ENCODE measurements around the gene ZBTB48.

- TF ChIP-seq CTCF (IDR thresholded peaks at IDR 0.05; ENCODE audit: low read depth, low read length, missing input control) (no peak), EGR1 (IDR thresholded peaks at IDR 0.05; ENCODE audit: low read depth in 2 of 2) (no peak), ATF3 (IDR thresholded peaks at IDR 0.05) (no peak), JUND (IDR thresholded peaks at IDR 0.05) (no peak)
Measured at GRCh38 chr1:6535214-6535613, 44.6 kb upstream of the ZBTB48 start.
